ENCODE data around the gene CDK18.

CDK18 gene

GRCh38 chr1:205567716-205568115 lies 63.2 kb downstream of the CDK18 start:
- TF ChIP-seq, protein P1, sequence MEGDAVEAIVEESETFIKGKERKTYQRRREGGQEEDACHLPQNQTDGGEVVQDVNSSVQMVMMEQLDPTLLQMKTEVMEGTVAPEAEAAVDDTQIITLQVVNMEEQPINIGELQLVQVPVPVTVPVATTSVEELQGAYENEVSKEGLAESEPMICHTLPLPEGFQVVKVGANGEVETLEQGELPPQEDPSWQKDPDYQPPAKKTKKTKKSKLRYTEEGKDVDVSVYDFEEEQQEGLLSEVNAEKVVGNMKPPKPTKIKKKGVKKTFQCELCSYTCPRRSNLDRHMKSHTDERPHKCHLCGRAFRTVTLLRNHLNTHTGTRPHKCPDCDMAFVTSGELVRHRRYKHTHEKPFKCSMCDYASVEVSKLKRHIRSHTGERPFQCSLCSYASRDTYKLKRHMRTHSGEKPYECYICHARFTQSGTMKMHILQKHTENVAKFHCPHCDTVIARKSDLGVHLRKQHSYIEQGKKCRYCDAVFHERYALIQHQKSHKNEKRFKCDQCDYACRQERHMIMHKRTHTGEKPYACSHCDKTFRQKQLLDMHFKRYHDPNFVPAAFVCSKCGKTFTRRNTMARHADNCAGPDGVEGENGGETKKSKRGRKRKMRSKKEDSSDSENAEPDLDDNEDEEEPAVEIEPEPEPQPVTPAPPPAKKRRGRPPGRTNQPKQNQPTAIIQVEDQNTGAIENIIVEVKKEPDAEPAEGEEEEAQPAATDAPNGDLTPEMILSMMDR (IDR thresholded peaks at IDR 0.05): no peak
- DNase-seq (ENCODE audit: low spot score): peak; percentile 49
- Histone ChIP-seq H3K4me3 (no peak overlapping the region), H3K27ac (no peak overlapping the region)

DNA sequence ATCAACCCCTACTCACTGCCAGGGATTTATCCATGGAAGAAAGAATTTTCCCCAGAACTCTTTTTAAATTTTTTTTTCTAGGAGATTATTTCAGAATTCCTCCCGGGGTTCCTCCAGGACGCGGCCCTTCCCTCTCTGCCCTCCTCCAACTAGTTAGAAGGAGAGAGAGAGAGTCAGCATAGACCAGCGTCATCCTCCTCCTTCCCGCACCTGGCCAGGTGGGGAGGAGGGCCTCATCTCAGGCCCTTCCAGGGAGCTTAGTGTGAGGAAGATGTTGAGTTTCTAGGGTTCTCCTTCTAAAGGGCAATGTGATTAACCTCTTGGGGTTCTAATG lies 63.6 kb downstream of the CDK18 start:
- H3K27ac ChIP-seq: no peak overlapping the region
- no peak for DNase-seq (ENCODE audit: low spot score)

GRCh38 chr1:205568469-205569361 lies 64.2 kb downstream of the CDK18 start:
- TF ChIP-seq, protein P1 (IDR thresholded peaks at IDR 0.05): no peak
- Histone ChIP-seq H3K4me3 (peak overlapping the region; percentile 67), H3K27ac (no peak overlapping the region)
- peak; percentile 38 for DNase-seq (ENCODE audit: low spot score)

More for the DNA sequence above, 63.6 kb downstream of the CDK18 start:
- H3K4me3 ChIP-seq: no peak overlapping the region
- TF ChIP-seq, protein P1 (IDR thresholded peaks at IDR 0.05): no peak

- Histone ChIP-seq H3K27ac (no peak overlapping the region), H3K4me3 (peak overlapping the region; percentile 67)
- no peak for DNase-seq (ENCODE audit: low spot score)
- TF ChIP-seq, protein P1 (IDR thresholded peaks at IDR 0.05): no peak
Measured at GRCh38 chr1:205569411-205570172, 65.1 kb downstream of the CDK18 start.

GRCh38 chr1:205570173-205570501 lies 65.7 kb downstream of the CDK18 start:
- no peak for DNase-seq (ENCODE audit: low spot score)
- TF ChIP-seq, protein P1 (IDR thresholded peaks at IDR 0.05): no peak
- H3K27ac ChIP-seq: no peak overlapping the region
- H3K4me3 ChIP-seq: no peak overlapping the region

- no peak for DNase-seq (ENCODE audit: low spot score)
- H3K4me3 ChIP-seq: no peak overlapping the region
- no peak overlapping the region for H3K27ac ChIP-seq
- TF ChIP-seq, protein P1 (IDR thresholded peaks at IDR 0.05): no peak
Measured at GRCh38 chr1:205570796-205571537, 66.5 kb downstream of the CDK18 start.
